Measurements from ENCODE around the gene DNAJB8. TPM values are rescaled to one million over a fixed set of nuclear protein-coding genes. Genes with fewer than 3 reads are reported as not detected.

DNAJB8 gene
- total RNA-seq, 1 donor from 2014 or later = not detected

GRCh38 chr3:128423525-128424147 is 43.1 kb downstream of the DNAJB8 start:
- TF ChIP-seq CTCF (IDR thresholded peaks at IDR 0.05; ENCODE audit: insufficient read depth, low read depth, low read length) (no peak), EZH2 (IDR thresholded peaks at IDR 0.05; ENCODE audit: insufficient read depth, low read length) (no peak)
- Histone ChIP-seq H3K4me3 (ENCODE audit: insufficient read depth, low read depth, low read length) (no peak overlapping the region), H3K36me3 (ENCODE audit: insufficient read depth, low read length) (no peaks in the 10 kb centered on the region), H3K9me3 (ENCODE audit: insufficient read depth, low read depth, low read length) (peaks cover 7% of the 10 kb centered on the region), H3K79me2 (ENCODE audit: insufficient read depth, low read length) (no peaks in the 10 kb centered on the region), H3K27ac (ENCODE audit: low read depth, low read length) (no peak overlapping the region), H3K4me1 (ENCODE audit: insufficient read depth, low read length) (no peaks in the 10 kb centered on the region), H3K27me3 (ENCODE audit: insufficient read depth, low read length) (peaks cover 25% of the 10 kb centered on the region), H4K20me1 (ENCODE audit: insufficient read depth, low read length) (no peaks in the 10 kb centered on the region), H2AFZ (ENCODE audit: low read depth, low read length) (no peak overlapping the region), H3K4me2 (ENCODE audit: low read length) (no peak overlapping the region), H3K9ac (ENCODE audit: low read length) (no peak overlapping the region)
- H3K4me1 Mint-ChIP-seq (ENCODE audit: low read depth, unreplicated experiment) = no peaks in the 10 kb centered on the region
- H3K9me3 Mint-ChIP-seq (ENCODE audit: unreplicated experiment) = peaks cover 6% of the 10 kb centered on the region
- H3K27me3 Mint-ChIP-seq (ENCODE audit: low read depth, unreplicated experiment) = peaks cover 67% of the 10 kb centered on the region
- H3K36me3 Mint-ChIP-seq (ENCODE audit: low read depth, unreplicated experiment) = peaks cover 4% of the 10 kb centered on the region
- DNase-seq (ENCODE audit: low read depth) = no peak
- FAIRE-seq = no peak
- no peak overlapping the region for H3K4me3 Mint-ChIP-seq (ENCODE audit: unreplicated experiment)
- no peak overlapping the region for H3K27ac Mint-ChIP-seq (ENCODE audit: unreplicated experiment)

- no peak overlapping the region for H3K9ac ChIP-seq (ENCODE audit: low read length)
- Mint-ChIP-seq H3K4me3 (ENCODE audit: unreplicated experiment) (no peak overlapping the region), H3K36me3 (ENCODE audit: low read depth, unreplicated experiment) (peaks cover 4% of the 10 kb centered on the region), H3K4me1 (ENCODE audit: low read depth, unreplicated experiment) (no peaks in the 10 kb centered on the region), H3K27me3 (ENCODE audit: low read depth, unreplicated experiment) (peaks cover 67% of the 10 kb centered on the region), H3K27ac (ENCODE audit: unreplicated experiment) (no peak overlapping the region), H3K9me3 (ENCODE audit: unreplicated experiment) (peaks cover 6% of the 10 kb centered on the region)
- no peak overlapping the region for H3K4me2 ChIP-seq (ENCODE audit: low read length)
- no peak overlapping the region for H3K27ac ChIP-seq (ENCODE audit: low read depth, low read length)
- H3K9me3 ChIP-seq (ENCODE audit: insufficient read depth, low read depth, low read length) = peaks cover 7% of the 10 kb centered on the region
- DNase-seq (ENCODE audit: low read depth) = no peak
- peaks cover 4% of the 10 kb centered on the region for H4K20me1 ChIP-seq (ENCODE audit: insufficient read depth, low read length)
- no peaks in the 10 kb centered on the region for H3K36me3 ChIP-seq (ENCODE audit: insufficient read depth, low read length)
- no peak for FAIRE-seq
- H3K4me3 ChIP-seq (ENCODE audit: insufficient read depth, low read depth, low read length) = no peak overlapping the region
- no peaks in the 10 kb centered on the region for H3K4me1 ChIP-seq (ENCODE audit: insufficient read depth, low read length)
- no peaks in the 10 kb centered on the region for H3K79me2 ChIP-seq (ENCODE audit: insufficient read depth, low read length)
- no peak overlapping the region for H2AFZ ChIP-seq (ENCODE audit: low read depth, low read length)
- no peak for TF ChIP-seq CTCF (IDR thresholded peaks at IDR 0.05; ENCODE audit: insufficient read depth, low read depth, low read length)
- TF ChIP-seq EZH2 (IDR thresholded peaks at IDR 0.05; ENCODE audit: insufficient read depth, low read length) = no peak
- H3K27me3 ChIP-seq (ENCODE audit: insufficient read depth, low read length) = peaks cover 24% of the 10 kb centered on the region
Observed at GRCh38 chr3:128422762-128423524, 43.7 kb downstream of the DNAJB8 start.

GRCh38 chr3:128421966-128422365 is 44.7 kb downstream of the DNAJB8 start:
- FAIRE-seq (no peak), DNase-seq (ENCODE audit: low read depth) (no peak)
- H3K4me1 Mint-ChIP-seq (ENCODE audit: low read depth, unreplicated experiment) = peaks cover 3% of the 10 kb centered on the region
- no peak overlapping the region for H2AFZ ChIP-seq (ENCODE audit: low read depth, low read length)
- no peaks in the 10 kb centered on the region for H3K36me3 ChIP-seq (ENCODE audit: insufficient read depth, low read length)
- H3K9me3 ChIP-seq (ENCODE audit: insufficient read depth, low read depth, low read length) = peaks cover 7% of the 10 kb centered on the region
- H3K79me2 ChIP-seq (ENCODE audit: insufficient read depth, low read length) = no peaks in the 10 kb centered on the region
- peaks cover 12% of the 10 kb centered on the region for H4K20me1 ChIP-seq (ENCODE audit: insufficient read depth, low read length)
- peaks cover 6% of the 10 kb centered on the region for H3K9me3 Mint-ChIP-seq (ENCODE audit: unreplicated experiment)
- peaks cover 64% of the 10 kb centered on the region for H3K27me3 Mint-ChIP-seq (ENCODE audit: low read depth, unreplicated experiment)
- peaks cover 4% of the 10 kb centered on the region for H3K36me3 Mint-ChIP-seq (ENCODE audit: low read depth, unreplicated experiment)
- H3K27ac Mint-ChIP-seq (ENCODE audit: unreplicated experiment) = no peak overlapping the region
- H3K9ac ChIP-seq (ENCODE audit: low read length) = no peak overlapping the region
- peaks cover 17% of the 10 kb centered on the region for H3K27me3 ChIP-seq (ENCODE audit: insufficient read depth, low read length)
- H3K27ac ChIP-seq (ENCODE audit: low read depth, low read length) = no peak overlapping the region
- no peak overlapping the region for H3K4me3 Mint-ChIP-seq (ENCODE audit: unreplicated experiment)
- no peak overlapping the region for H3K4me3 ChIP-seq (ENCODE audit: insufficient read depth, low read depth, low read length)
- no peak for TF ChIP-seq CTCF (IDR thresholded peaks at IDR 0.05; ENCODE audit: insufficient read depth, low read depth, low read length)
- TF ChIP-seq EZH2 (IDR thresholded peaks at IDR 0.05; ENCODE audit: insufficient read depth, low read length) = no peak
- H3K4me2 ChIP-seq (ENCODE audit: low read length) = no peak overlapping the region
- peaks cover 6% of the 10 kb centered on the region for H3K4me1 ChIP-seq (ENCODE audit: insufficient read depth, low read length)
